Coronary artery (tissue), 2 donors: ENCODE measurements around the gene MAFB.

ENCODE experiments used
- DNase-seq: peaks from one replicate; pipeline ENCODE4 v3.0.0-alpha.2; 2017; ENCODE audit warnings: low spot score
- H3K27ac ChIP-seq, 2 donors: fragments of 200-600 bp; sonication (generic); one replicate each; pipeline ENCODE4 v1.5.1; 2016 to 2019
- H3K4me3 ChIP-seq: fragments of 200-600 bp; sonication (generic); 2 replicates; pipeline ENCODE4 v1.5.1; 2016; ENCODE audit warnings: mild to moderate bottlenecking, moderate library complexity
- TF ChIP-seq, protein P1 (sequence below): fragments of 200-600 bp; sonication (generic); IDR thresholded peaks from one replicate; pipeline ENCODE4 v1.5.1; 2019; ENCODE audit warnings: antibody characterized with exemption

Gene MAFB

DNA sequence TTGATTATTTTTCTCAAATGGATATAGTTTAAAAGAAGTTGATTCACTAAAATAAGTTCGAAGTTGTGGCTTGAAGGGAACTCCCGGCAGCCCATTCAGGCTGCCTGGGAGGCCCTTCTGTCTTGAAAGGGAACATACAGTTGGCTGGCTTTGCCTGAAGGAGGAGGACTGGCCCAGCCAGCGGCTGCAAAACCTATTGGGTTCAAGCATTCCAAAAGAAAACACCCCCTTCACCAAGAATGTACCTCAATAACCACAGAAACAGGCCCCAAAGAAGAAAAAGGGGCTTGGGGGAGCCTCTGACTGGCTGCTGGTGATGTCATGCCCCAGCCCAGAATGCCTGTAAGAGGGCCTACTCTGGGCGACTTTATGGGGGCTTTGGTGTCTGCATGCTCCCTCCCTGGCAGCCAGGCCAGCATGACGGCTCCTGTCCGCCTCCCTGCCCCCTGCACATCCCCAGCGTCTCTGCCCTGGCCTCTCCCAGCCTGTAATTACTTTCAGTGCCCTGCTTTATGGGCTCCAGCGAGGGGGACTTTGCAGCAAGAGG lies 36.5 kb downstream of the MAFB start:
- TF ChIP-seq, protein P1, sequence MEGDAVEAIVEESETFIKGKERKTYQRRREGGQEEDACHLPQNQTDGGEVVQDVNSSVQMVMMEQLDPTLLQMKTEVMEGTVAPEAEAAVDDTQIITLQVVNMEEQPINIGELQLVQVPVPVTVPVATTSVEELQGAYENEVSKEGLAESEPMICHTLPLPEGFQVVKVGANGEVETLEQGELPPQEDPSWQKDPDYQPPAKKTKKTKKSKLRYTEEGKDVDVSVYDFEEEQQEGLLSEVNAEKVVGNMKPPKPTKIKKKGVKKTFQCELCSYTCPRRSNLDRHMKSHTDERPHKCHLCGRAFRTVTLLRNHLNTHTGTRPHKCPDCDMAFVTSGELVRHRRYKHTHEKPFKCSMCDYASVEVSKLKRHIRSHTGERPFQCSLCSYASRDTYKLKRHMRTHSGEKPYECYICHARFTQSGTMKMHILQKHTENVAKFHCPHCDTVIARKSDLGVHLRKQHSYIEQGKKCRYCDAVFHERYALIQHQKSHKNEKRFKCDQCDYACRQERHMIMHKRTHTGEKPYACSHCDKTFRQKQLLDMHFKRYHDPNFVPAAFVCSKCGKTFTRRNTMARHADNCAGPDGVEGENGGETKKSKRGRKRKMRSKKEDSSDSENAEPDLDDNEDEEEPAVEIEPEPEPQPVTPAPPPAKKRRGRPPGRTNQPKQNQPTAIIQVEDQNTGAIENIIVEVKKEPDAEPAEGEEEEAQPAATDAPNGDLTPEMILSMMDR, result no peak
- H3K4me3 ChIP-seq, result no peak overlapping the region
- no peak for DNase-seq
- H3K27ac ChIP-seq, result no peak overlapping the region

DNA sequence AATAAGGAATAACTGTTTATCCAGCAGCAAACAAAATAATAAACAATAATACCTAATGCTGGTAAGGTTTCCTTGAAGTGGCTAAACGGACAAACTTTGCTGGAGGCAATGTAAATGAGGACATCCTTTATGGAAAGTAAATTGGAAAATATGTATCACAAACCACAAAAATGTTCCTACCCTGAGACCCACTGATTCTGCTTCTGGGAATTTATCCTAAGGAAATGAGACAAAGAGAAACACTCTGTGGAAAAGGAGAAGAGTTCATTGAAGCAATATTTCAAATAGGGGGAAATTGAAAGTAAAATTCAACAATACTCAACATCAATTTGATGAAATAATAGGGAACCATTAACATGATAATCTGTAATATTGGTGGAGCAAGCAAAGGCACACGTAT lies 37.9 kb downstream of the MAFB start:
- no peak for DNase-seq
- TF ChIP-seq, protein P1, result no peak
- no peak overlapping the region for H3K27ac ChIP-seq

DNA sequence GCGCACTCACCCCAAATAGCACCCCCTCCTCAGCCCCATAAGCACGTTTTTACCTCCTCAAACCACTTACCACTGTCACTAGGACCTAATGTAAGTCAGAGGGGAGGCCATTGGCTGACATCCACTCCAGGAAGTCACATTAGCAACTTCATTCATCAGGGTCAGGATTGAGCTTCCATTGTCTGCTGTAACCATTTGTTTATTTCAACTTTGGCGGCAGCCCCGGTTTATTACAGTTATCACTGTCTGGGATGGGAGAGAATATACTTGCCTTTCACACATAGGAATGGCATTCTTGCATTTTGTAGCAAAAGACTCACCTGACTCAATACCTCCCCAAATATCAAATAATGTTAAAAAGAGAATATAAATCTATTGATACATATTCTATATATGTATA lies 38.3 kb downstream of the MAFB start:
- no peak overlapping the region for H3K27ac ChIP-seq
- H3K4me3 ChIP-seq, result no peak overlapping the region
- no peak for DNase-seq
- TF ChIP-seq, protein P1, result no peak

More for the DNA sequence above, 37.9 kb downstream of the MAFB start:
- no peak overlapping the region for H3K4me3 ChIP-seq

DNA sequence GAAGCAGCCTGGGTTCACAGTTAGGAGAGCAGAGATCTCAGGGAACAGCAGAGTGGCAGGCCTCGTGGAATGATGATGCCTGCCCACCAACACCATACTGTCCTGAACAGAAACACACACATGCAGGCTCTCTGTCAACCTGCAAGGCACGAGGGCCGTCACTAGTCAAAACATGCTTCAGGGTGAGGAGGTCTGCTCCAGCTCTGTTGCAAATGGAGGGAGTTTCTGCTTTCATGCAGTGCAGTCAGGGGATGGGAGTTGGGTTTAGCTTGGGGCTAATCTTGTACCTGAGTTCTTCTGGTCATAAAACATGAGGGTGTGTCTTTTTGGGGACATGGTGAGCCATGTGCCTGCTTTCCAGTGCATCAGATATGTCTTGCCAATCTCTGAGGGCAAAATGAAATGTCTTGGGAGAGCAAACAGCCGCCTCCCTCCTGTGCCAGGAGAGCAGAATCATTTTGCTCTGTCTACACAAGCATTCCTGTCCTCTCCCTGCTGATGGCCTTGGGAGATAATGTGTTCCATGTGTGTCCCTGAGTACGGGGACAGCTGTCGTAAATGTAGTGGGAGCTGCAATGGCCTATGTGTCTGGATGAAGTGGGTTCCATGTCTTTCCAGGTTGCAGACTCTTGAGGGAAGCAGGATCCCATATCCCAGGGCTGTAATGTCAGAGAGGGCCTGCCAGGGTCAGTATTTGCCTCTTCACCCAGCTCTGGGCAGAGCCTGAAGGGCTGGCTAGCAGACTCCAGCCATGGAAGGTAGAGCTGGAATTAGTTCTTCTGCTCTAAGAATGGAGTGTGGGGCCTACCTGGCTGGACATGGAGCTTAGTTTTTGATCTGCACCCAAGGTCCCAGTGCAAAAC lies 40.6 kb downstream of the MAFB start:
- no peak overlapping the region for H3K27ac ChIP-seq
- no peak for DNase-seq

DNA sequence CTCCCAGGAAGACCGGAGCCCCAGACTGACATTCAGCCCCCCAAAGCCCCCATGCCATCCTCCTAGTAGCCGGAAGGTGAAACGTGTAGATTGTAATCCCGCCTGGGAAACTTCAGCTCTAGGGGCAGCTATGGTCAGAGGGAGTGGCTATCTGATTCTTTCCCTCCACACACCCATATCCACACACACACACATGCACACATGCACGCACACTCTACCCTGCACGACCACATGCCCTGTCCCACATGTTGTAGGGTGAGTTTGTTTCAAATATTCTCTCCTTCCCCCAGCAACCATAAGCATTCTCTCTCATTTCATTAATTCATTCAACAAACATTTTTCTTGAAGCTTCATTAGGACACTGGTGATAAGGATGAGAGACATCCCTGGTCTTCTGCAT lies 42.2 kb downstream of the MAFB start:
- DNase-seq, result no peak
- TF ChIP-seq, protein P1, result no peak
- H3K4me3 ChIP-seq, result no peak overlapping the region
- H3K27ac ChIP-seq, result no peak overlapping the region

More for the DNA sequence above, 40.6 kb downstream of the MAFB start:
- TF ChIP-seq, protein P1, result no peak
- H3K4me3 ChIP-seq, result no peak overlapping the region

DNA sequence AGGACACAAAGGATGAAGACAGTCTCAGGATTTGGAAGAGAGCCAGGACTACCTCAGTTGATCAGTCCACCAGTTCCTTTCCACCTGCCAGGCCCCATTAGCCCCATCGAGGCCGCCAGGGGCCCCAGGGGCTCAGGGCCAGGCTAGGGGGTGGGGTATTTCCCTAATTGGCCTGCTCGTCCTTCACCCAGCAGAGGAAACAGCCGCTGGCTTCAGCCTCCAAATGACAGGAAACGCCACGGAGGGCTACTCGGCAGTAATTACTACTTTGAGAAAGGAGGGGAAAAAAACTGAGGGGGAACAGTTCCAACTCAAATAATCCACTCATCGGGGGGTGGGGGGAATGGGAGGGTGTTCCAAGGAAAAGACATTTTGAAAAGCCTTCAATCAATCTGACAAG lies 42.7 kb downstream of the MAFB start:
- no peak for DNase-seq
- H3K4me3 ChIP-seq, result no peak overlapping the region

More for the DNA sequence above, 42.7 kb downstream of the MAFB start:
- TF ChIP-seq, protein P1, result no peak
- no peak overlapping the region for H3K27ac ChIP-seq
